Endodermal cell (in vitro differentiated cells): ENCODE results near the gene CAMTA1. TPM values are rescaled to one million over a fixed set of nuclear protein-coding genes. Genes with fewer than 3 reads are reported as not detected.

Experiments used
- DNase-seq: peaks from one replicate; pipeline ENCODE4 v3.0.0-alpha.2; 2017
- H3K27ac ChIP-seq: 2 replicates; pipeline ENCODE4 v1.5.1; 2013; ENCODE audit warnings: mild to moderate bottlenecking, low read depth, low read length, moderate library complexity
- H3K27me3 ChIP-seq: 2 replicates; pipeline ENCODE4 v1.6.1; 2013; ENCODE audit warnings: mild to moderate bottlenecking, low read length, moderate library complexity; ENCODE audit not compliant: insufficient read depth, control insufficient read depth, poor library complexity, severe bottlenecking
- H3K36me3 ChIP-seq: 2 replicates; pipeline ENCODE4 v1.7.0; 2013; ENCODE audit warnings: mild to moderate bottlenecking, low read length, moderate library complexity; ENCODE audit not compliant: control insufficient read depth, insufficient read depth
- H3K4me1 ChIP-seq: one replicate; pipeline ENCODE4 v1.7.0; 2013; ENCODE audit warnings: low read length; ENCODE audit not compliant: control insufficient read depth, insufficient read depth
- H3K4me3 ChIP-seq: 2 replicates; pipeline ENCODE4 v1.5.1; 2013; ENCODE audit warnings: mild to moderate bottlenecking, low read length, moderate library complexity
- H3K9ac ChIP-seq: 2 replicates; pipeline ENCODE4 v1.6.1; 2013; ENCODE audit warnings: mild to moderate bottlenecking, low read length, moderate library complexity; ENCODE audit not compliant: poor library complexity, severe bottlenecking; ENCODE audit errors: extremely low read depth
- H3K9me3 ChIP-seq: 2 replicates; pipeline ENCODE4 v1.6.1; 2013; ENCODE audit warnings: mild to moderate bottlenecking, low read length, moderate library complexity; ENCODE audit not compliant: control insufficient read depth
- H3K27ac Mint-ChIP-seq: 2 replicates; pipeline ENCODE4 v1.8.0; 2020; ENCODE audit warnings: mixed read lengths
- H3K27me3 Mint-ChIP-seq: 2 replicates; pipeline ENCODE4 v1.8.0; 2021; ENCODE audit warnings: mild to moderate bottlenecking, mixed read lengths; ENCODE audit not compliant: insufficient read depth
- H3K36me3 Mint-ChIP-seq: 2 replicates; pipeline ENCODE4 v1.8.0; 2020; ENCODE audit warnings: low read depth, mixed read lengths
- H3K4me1 Mint-ChIP-seq: 2 replicates; pipeline ENCODE4 v1.8.0; 2020; ENCODE audit warnings: mixed read lengths
- H3K4me3 Mint-ChIP-seq: 2 replicates; pipeline ENCODE4 v1.8.0; 2020; ENCODE audit warnings: mild to moderate bottlenecking, moderate library complexity, mixed read lengths
- H3K9me3 Mint-ChIP-seq: 2 replicates; pipeline ENCODE4 v1.8.0; 2020; ENCODE audit warnings: mild to moderate bottlenecking, mixed read lengths
- WGBS, 2 experiments: methylation state at CpG; one replicate each; pipeline versions ENCODE4 v1.1.5 to v1.1.7; 2013; ENCODE audit warnings: missing lambda C conversion rate in 2 of 2, mixed read lengths in 1 of 2; ENCODE audit not compliant: insufficient coverage in 1 of 2, insufficient read length in 1 of 2; 5-methylcytosine and 5-hydroxymethylcytosine counted together
- total RNA-seq, 2 donors: library from RNA; stranded (reverse); fragmentation: NEBNext Ultra II Directional in 1 of 2; extraction: Animal tissue kit (Norgen Biotek cat#: 25700) in 1 of 2; gene quantifications; 2 replicates in 1 of 2; 3 replicates in 1 of 2; pipeline ENCODE4 v1.2.1, GENCODE V29; 2021
- TF ChIP-seq, protein P1 (sequence below): fragments of 200-600 bp; sonication (generic); conservative IDR thresholded peaks from 2 replicates; pipeline ENCODE4 v1.5.0; 2021; ENCODE audit warnings: antibody characterized with exemption, mild to moderate bottlenecking

The CAMTA1 gene
- total RNA-seq, 2 donors from 2014 or later, result 123 to 137 TPM

DNA sequence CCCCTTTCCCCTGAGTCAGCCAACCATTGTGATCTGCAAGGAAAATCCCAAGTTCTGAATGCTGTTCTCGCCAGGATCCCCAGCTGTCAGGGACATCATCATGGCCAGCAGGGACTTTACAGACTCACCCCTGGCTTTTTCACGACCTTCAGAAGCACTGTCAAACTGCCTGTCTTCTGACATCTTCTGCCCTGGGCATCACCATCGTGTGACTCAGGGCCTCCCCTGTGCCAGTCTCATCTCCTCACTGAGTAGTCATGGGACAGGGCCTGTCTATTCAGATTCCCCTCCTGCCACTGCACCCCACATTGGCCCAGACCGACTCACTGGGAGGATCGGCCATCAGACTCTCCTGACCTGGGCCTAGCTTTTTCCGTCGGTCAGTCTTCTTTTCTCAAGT is 913.4 kb downstream of the CAMTA1 start:
- peaks cover 25% of the 10 kb centered on the region for H3K27me3 Mint-ChIP-seq
- H3K4me3 Mint-ChIP-seq, result no peak overlapping the region
- H3K4me3 ChIP-seq, result no peak overlapping the region
- H3K4me1 ChIP-seq, result peaks cover 7% of the 10 kb centered on the region
- TF ChIP-seq, protein P1, sequence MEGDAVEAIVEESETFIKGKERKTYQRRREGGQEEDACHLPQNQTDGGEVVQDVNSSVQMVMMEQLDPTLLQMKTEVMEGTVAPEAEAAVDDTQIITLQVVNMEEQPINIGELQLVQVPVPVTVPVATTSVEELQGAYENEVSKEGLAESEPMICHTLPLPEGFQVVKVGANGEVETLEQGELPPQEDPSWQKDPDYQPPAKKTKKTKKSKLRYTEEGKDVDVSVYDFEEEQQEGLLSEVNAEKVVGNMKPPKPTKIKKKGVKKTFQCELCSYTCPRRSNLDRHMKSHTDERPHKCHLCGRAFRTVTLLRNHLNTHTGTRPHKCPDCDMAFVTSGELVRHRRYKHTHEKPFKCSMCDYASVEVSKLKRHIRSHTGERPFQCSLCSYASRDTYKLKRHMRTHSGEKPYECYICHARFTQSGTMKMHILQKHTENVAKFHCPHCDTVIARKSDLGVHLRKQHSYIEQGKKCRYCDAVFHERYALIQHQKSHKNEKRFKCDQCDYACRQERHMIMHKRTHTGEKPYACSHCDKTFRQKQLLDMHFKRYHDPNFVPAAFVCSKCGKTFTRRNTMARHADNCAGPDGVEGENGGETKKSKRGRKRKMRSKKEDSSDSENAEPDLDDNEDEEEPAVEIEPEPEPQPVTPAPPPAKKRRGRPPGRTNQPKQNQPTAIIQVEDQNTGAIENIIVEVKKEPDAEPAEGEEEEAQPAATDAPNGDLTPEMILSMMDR, result no peak
- H3K27me3 ChIP-seq, result peaks cover 14% of the 10 kb centered on the region
- no peaks in the 10 kb centered on the region for H3K36me3 ChIP-seq
- H3K9ac ChIP-seq, result no peak overlapping the region
- peaks cover 8% of the 10 kb centered on the region for H3K9me3 ChIP-seq
- H3K4me1 Mint-ChIP-seq, result peaks cover 14% of the 10 kb centered on the region
- H3K9me3 Mint-ChIP-seq, result peaks cover 17% of the 10 kb centered on the region
- H3K36me3 Mint-ChIP-seq, result peaks cover 24% of the 10 kb centered on the region
- no peak for DNase-seq
- WGBS, 2 experiments, result 84 to 97% methylated on average over 3 to 7 of the region's 7 CpGs
- no peak overlapping the region for H3K27ac ChIP-seq
- H3K27ac Mint-ChIP-seq, result no peak overlapping the region

DNA sequence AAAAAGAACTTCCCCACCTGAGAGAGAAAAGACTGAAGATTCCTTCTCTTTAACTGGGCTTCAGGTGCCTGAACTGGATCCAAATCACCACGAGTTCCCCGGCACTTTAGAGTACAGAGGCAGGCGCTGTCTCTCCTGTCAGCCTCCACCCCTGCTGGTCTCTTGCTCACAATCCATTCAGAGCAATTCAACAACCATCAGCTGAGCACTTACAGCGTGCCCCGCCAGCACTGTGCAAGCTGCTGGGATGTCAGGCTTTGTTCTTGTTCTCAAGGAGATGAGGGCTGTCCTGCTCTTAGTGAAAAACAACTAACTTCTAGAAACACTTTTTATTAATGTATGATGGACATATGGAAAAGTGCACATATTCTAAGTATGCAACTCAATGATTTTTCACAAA is 917.1 kb downstream of the CAMTA1 start:
- Histone ChIP-seq H3K4me3 (no peak overlapping the region), H3K27ac (peak overlapping the region; percentile 19), H3K9me3 (peaks cover 5% of the 10 kb centered on the region), H3K27me3 (peaks cover 14% of the 10 kb centered on the region), H3K36me3 (no peaks in the 10 kb centered on the region), H3K9ac (no peak overlapping the region), H3K4me1 (peaks cover 7% of the 10 kb centered on the region)
- 13 to 26% methylated on average over 3 to 5 of the region's 5 CpGs for WGBS, 2 experiments
- H3K4me3 Mint-ChIP-seq, result peak overlapping the region; percentile 56
- DNase-seq, result peak; percentile 78
- H3K4me1 Mint-ChIP-seq, result peaks cover 14% of the 10 kb centered on the region
- H3K36me3 Mint-ChIP-seq, result peaks cover 22% of the 10 kb centered on the region
- H3K27ac Mint-ChIP-seq, result no peak overlapping the region
- TF ChIP-seq, protein P1, result no peak
- H3K27me3 Mint-ChIP-seq, result peaks cover 31% of the 10 kb centered on the region
- H3K9me3 Mint-ChIP-seq, result peaks cover 7% of the 10 kb centered on the region

DNA sequence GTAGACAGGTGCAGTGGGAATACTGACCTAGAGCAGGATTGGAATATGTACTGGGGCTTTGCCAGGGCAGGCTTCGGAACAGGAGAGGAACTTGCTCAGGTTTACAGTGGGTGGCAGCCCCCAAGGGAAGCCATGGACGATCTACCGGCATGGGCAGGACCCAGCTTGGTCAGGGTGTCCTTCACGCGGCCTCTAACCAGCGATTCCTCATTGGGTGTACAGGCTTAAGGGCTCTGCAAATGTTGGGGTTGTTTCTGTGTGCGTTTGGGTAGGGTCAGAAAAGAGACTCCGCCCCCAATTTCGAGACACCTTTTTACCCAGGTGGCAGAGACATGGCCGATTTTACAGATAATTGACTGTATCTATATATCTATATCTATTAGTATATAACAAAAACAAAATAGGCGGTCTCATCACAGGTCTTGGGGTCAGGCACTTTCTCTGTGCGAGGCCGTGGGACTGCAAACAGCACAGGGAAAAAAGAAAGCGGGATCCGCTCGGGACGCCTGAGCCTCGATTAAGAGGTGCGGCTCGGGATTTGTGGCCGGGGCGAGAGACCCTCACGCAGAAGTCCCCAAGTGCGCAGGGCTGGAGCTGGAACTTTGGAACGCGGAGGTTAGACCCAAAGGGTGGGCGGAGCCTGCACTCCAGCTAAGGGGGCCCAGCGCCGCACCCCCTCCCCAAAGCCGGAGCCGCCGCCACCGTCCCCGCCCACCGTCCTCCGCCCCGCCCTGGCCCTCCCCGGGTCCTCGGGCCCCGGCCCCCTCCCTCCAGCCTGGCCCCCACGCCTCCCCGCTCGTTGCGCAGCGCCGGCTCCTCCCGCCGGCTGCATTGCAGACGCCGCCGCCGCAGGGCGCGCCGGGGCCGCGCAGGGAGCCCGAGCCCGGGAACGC is 918.3 kb downstream of the CAMTA1 start:
- peaks cover 22% of the 10 kb centered on the region for H3K36me3 Mint-ChIP-seq
- peaks cover 14% of the 10 kb centered on the region for H3K4me1 Mint-ChIP-seq
- Histone ChIP-seq H3K36me3 (no peaks in the 10 kb centered on the region), H3K27me3 (peaks cover 14% of the 10 kb centered on the region), H3K27ac (no peak overlapping the region), H3K9ac (no peak overlapping the region), H3K4me1 (peaks cover 7% of the 10 kb centered on the region), H3K4me3 (peak overlapping the region; percentile 64), H3K9me3 (peaks cover 5% of the 10 kb centered on the region)
- peaks cover 31% of the 10 kb centered on the region for H3K27me3 Mint-ChIP-seq
- no peak overlapping the region for H3K27ac Mint-ChIP-seq
- TF ChIP-seq, protein P1, result no peak
- peaks cover 7% of the 10 kb centered on the region for H3K9me3 Mint-ChIP-seq
- peak; percentile 85 for DNase-seq
- WGBS, 2 experiments, result 8 to 18% methylated on average over 10 to 59 of the region's 60 CpGs
- peak overlapping the region; percentile 56 for H3K4me3 Mint-ChIP-seq
